SU-DHL-6 (cell line): ENCODE results near the gene MLH3.

Source experiments
- H2AFZ ChIP-seq: fragments of 200-600 bp; sonication (generic); 2 replicates; pipeline ENCODE4 v1.6.1; 2014; ENCODE audit warnings: low read depth, mild to moderate bottlenecking, moderate library complexity, mixed read lengths, antibody characterized with exemption, low read length; ENCODE audit not compliant: severe bottlenecking
- H3F3A ChIP-seq: fragments of 200-600 bp; shearing (Covaris generic); 2 replicates; pipeline ENCODE4 v1.6.0; 2016; ENCODE audit warnings: antibody characterized with exemption, mild to moderate bottlenecking; ENCODE audit not compliant: insufficient read depth
- H3K27ac ChIP-seq: fragments of 200-600 bp; sonication (generic); 2 replicates; pipeline ENCODE4 v1.5.1; 2016; ENCODE audit warnings: low read depth, mild to moderate bottlenecking, low read length, moderate library complexity, mixed read lengths
- H3K27me3 ChIP-seq: fragments of 200-600 bp; sonication (generic), shearing (Covaris generic); 2 replicates; pipeline ENCODE4 v1.6.0; 2014; ENCODE audit warnings: mild to moderate bottlenecking, low read length
- H3K36me3 ChIP-seq: fragments of 200-600 bp; sonication (generic); 2 replicates; pipeline ENCODE4 v1.6.1; 2014; ENCODE audit warnings: mild to moderate bottlenecking, low read length, mixed read lengths
- H3K4me2 ChIP-seq: fragments of 300-600, 200-600 bp; shearing (Covaris generic), sonication (generic); 2 replicates; pipeline ENCODE4 v1.6.0; 2014; ENCODE audit warnings: low read length, low read depth, mild to moderate bottlenecking; ENCODE audit not compliant: poor library complexity, severe bottlenecking
- H3K4me3 ChIP-seq: fragments of 200-600 bp; sonication (generic); 2 replicates; pipeline ENCODE4 v1.5.1; 2014; ENCODE audit warnings: antibody characterized with exemption, low read length, mild to moderate bottlenecking, mixed read lengths; ENCODE audit not compliant: insufficient read depth, poor library complexity, severe bottlenecking
- H3K79me2 ChIP-seq: fragments of 200-600 bp; sonication (generic); 2 replicates; pipeline ENCODE4 v1.6.1; 2014; ENCODE audit warnings: mild to moderate bottlenecking, low read length, moderate library complexity; ENCODE audit not compliant: insufficient read depth
- H3K9ac ChIP-seq: fragments of 200-600 bp; sonication (generic); 2 replicates; pipeline ENCODE4 v1.7.0; 2014; ENCODE audit warnings: mild to moderate bottlenecking, low read length
- H3K9me2 ChIP-seq: fragments of 200-600 bp; sonication (generic); replicated peaks from 2 replicates; pipeline ENCODE4 v1.6.1; 2014; ENCODE audit warnings: low read length; ENCODE audit not compliant: insufficient read depth
- H3K9me3 ChIP-seq: fragments of 200-600 bp; sonication (generic); 2 replicates; pipeline ENCODE4 v1.6.1; 2014; ENCODE audit warnings: low read length, mixed read lengths; ENCODE audit not compliant: insufficient read depth
- H4K20me1 ChIP-seq: fragments of 200-600 bp; sonication (generic); 2 replicates; pipeline ENCODE4 v1.6.1; 2014; ENCODE audit warnings: low read depth, mild to moderate bottlenecking, antibody characterized with exemption, low read length, moderate library complexity, mixed read lengths
- CTCF ChIP-seq: fragments of 200-600 bp; sonication (generic); IDR thresholded peaks from one replicate; pipeline ENCODE4 v1.5.1; 2017; ENCODE audit warnings: antibody characterized with exemption, mild to moderate bottlenecking, low read length, moderate library complexity; ENCODE audit not compliant: insufficient read depth, poor library complexity, severe bottlenecking
- EZH2phosphoT487 ChIP-seq: fragments of 200-600 bp; sonication (generic), shearing (Covaris generic); conservative IDR thresholded peaks from 2 replicates; pipeline ENCODE4 v1.6.1; 2018; ENCODE audit warnings: mild to moderate bottlenecking, antibody characterized with exemption, low read length, moderate library complexity, mixed read lengths

The MLH3 gene

GRCh38 chr14:75040507-75040906 lies 10.8 kb downstream of the MLH3 start:
- Histone ChIP-seq H3K9me3 (no peaks in the 10 kb centered on the region), H3K27ac (no peak overlapping the region), H3K9ac (no peak overlapping the region), H3F3A (peaks cover 5% of the 10 kb centered on the region; the same call in 1 of the 2 replicates), H3K4me3 (no peak overlapping the region), H4K20me1 (no peaks in the 10 kb centered on the region), H3K79me2 (peaks cover 14% of the 10 kb centered on the region; the same call in 1 of the 2 replicates), H3K9me2 (no peaks in the 10 kb centered on the region), H3K27me3 (no peaks in the 10 kb centered on the region), H3K4me2 (no peak overlapping the region), H2AFZ (no peak overlapping the region), H3K36me3 (no peaks in the 10 kb centered on the region; the same call in 1 of the 2 replicates)
- TF ChIP-seq CTCF = no peak
- TF ChIP-seq EZH2phosphoT487 = no peak

- Histone ChIP-seq H3K9ac (no peak overlapping the region), H3K27ac (no peak overlapping the region), H3K36me3 (peaks cover 4% of the 10 kb centered on the region; the same call in 1 of the 2 replicates), H4K20me1 (no peaks in the 10 kb centered on the region), H3K27me3 (no peaks in the 10 kb centered on the region), H3K9me3 (no peaks in the 10 kb centered on the region), H3K79me2 (no peaks in the 10 kb centered on the region), H3F3A (peaks cover 5% of the 10 kb centered on the region; the same call in 1 of the 2 replicates), H2AFZ (no peak overlapping the region), H3K4me3 (no peak overlapping the region), H3K9me2 (no peaks in the 10 kb centered on the region), H3K4me2 (no peak overlapping the region)
- TF ChIP-seq CTCF (no peak), EZH2phosphoT487 (no peak)
Observed at GRCh38 chr14:75032939-75033338, 18.3 kb downstream of the MLH3 start.

DNA sequence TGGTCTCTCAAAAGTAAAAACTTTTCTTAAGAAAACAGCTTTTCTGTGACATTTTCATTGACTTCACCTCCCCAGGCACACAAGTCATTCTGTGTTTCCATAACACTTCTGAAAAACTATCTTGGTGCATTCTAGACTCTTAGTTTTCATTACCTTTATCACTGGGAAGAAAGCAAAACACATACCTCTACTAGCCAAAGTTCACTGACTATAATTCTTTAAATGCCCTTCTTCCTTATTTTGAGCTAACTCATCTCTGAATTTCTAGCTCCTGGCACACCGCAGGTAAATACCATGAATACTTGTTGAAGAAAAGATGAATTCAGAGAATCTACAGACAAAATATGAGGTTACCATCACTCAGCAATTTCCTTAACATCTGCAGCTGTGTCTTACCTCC lies 21.1 kb downstream of the MLH3 start:
- H3K27ac ChIP-seq = no peak overlapping the region
- no peaks in the 10 kb centered on the region for H3K79me2 ChIP-seq
- H3F3A ChIP-seq = no peaks in the 10 kb centered on the region
- no peaks in the 10 kb centered on the region for H3K27me3 ChIP-seq
- no peak overlapping the region for H2AFZ ChIP-seq
- no peak overlapping the region for H3K4me2 ChIP-seq
- no peaks in the 10 kb centered on the region for H3K9me3 ChIP-seq
- H3K4me3 ChIP-seq = no peak overlapping the region
- H3K9ac ChIP-seq = no peak overlapping the region
- peaks cover 11% of the 10 kb centered on the region; the same call in 1 of the 2 replicates for H3K36me3 ChIP-seq
- no peaks in the 10 kb centered on the region for H4K20me1 ChIP-seq
- H3K9me2 ChIP-seq = no peaks in the 10 kb centered on the region
- TF ChIP-seq EZH2phosphoT487 (no peak), CTCF (no peak)
